Activated T-cell treated with anti-CD3 and anti-CD28 coated beads for 1 hour (primary cell): ENCODE results near the gene SLC23A2.

ENCODE experiments used
- DNase-seq: peaks from one replicate; pipeline ENCODE4 v3.0.0-alpha.2; 2020; ENCODE audit warnings: low read depth

SLC23A2 gene

DNA sequence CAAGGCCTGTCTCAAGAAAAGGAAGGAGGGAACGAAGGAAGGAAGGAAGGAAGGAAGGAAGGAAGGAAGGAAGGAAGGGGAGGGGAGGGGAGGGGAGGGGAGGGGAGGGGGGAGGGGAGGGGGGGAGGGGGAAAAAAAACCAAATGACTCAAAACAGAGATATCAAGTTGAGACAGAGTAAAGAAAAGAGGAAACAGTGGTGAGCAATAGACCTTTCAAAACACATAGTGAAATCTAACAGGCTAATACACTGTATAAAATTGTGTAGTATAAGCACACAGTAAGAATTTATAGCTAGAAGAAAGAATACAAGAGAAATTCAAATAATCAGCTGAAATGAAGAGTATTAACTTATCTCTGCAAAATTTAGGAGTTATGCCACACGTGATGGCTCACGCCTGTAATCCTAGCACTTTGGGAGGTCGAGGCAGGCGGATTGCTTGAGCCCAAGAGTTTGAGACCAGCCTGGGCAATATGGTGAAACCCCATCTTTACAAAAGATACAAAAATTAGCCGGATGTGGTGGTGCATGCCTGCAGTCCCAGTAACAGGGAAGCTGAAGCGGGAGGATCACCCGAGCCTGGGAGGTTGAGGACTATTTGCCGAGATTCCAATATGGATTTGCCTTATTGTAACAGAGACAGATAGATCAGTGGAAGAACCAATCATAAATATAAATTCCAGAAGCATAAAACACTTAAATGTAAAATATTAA is 156.4 kb downstream of the SLC23A2 start:
- no peak for DNase-seq

DNA sequence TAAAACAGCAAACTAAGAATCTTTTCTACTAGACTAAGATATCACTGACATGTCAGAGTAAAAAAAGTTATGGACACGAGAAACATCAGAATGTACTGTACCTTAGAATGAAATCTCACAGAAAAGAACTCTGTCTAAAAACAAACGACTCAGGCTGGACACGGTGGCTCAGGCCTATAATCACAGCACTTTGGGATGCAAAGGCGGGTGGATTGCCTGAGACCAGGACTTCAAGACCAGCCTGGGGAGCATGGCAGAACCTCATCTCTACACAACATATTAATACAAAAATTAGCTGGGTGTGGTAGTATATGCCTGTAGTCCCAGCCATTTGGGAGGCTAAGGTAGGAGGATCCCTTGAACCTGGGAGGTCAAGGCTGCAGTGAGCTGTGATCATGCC is 157.0 kb downstream of the SLC23A2 start:
- DNase-seq, result no peak

DNA sequence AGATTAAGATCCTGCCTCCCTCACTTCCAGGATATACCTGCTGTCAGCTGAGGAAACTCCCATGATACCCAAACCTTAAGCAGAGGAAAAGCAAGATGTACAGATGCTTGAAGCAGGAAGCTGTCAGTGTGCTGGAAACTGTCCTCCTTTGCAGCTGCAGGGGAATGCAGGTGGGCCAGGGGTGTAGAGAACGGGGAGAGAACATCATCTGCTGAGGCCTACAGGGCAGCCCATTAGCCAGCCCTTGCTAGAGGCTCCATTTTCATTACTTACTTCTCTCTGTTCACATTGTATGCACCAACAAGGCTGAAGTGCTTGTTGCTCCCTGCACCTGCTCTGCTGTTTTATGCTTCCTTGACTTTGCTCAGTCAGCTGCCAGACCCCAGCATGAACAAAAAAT is 160.5 kb downstream of the SLC23A2 start:
- no peak for DNase-seq

DNA sequence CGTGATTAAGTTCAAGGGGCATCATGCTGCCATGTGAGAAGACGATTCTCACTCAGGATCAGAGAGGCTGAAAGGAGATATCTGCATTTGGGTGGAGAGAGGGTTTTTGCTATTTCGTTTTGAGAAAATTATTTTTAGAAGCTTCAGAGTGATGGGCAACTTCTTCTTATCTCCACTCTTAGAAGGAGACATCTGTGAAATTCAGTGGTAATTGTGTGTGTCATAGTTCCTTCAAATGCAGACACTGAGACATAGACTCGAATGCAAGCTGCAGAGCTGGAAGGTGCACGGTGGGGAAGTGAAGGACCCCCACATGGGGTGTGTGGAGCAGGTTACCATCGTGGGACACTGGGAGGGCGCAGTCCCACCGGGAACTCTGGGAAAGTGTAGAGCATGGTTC is 162.8 kb downstream of the SLC23A2 start:
- DNase-seq, result no peak

DNA sequence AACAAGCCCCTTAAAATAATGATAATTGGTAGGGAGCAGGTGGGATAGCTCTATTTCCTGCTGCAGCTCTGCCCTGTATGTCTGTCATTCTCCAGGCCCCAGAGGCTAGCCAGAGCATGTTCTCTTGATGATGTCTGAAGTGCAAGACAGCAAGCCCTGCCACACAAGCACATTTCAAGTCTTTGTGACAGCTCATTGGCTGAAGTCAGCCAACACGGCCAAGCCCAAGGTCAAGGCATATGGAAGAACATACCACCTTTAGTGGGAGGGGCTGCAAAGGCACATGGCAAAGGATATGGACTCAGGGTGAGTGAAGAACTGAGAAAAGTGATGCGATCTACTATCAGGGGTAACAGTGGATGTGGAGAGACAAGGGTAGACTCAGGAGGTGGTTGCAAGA is 163.6 kb downstream of the SLC23A2 start:
- DNase-seq, result no peak

DNA sequence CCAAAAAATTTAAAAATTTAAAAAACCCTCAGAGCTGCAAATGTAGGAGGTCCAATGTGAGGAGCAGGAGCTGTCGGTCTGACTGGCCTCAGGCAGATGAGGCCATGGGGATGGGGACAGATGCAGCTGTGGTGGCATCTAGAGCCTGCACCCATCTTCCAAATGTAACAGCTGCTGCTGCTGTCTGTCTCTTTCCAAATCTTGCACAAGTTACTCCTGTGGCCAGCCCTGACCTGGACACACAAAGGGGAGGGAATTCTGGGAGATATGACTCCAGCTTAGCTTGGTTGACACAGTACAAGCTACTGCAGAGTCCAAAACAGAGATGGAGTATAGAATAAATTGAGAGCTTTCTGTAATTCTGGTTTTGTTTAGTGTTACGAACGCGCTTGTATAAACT is 164.4 kb downstream of the SLC23A2 start:
- no peak for DNase-seq

DNA sequence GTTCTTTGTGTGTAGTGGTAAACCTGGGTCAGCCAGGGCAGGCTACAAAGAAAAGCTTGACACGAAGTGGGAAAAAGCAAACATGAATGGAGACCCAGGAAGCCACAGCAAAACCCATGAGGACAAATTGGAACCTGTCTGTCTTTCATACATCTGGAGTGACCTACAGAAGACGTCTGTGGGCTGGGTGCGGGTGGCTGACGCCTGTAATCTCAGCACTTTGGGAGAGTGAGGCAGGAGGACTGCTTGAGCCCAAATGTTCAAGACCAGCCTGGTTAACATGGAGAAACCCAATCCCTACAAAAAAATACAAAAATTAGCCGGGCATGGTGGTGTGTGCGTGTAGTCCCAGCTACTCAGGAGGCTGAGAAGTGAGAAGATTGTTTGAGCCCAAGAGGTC is 164.8 kb downstream of the SLC23A2 start:
- DNase-seq, result no peak

DNA sequence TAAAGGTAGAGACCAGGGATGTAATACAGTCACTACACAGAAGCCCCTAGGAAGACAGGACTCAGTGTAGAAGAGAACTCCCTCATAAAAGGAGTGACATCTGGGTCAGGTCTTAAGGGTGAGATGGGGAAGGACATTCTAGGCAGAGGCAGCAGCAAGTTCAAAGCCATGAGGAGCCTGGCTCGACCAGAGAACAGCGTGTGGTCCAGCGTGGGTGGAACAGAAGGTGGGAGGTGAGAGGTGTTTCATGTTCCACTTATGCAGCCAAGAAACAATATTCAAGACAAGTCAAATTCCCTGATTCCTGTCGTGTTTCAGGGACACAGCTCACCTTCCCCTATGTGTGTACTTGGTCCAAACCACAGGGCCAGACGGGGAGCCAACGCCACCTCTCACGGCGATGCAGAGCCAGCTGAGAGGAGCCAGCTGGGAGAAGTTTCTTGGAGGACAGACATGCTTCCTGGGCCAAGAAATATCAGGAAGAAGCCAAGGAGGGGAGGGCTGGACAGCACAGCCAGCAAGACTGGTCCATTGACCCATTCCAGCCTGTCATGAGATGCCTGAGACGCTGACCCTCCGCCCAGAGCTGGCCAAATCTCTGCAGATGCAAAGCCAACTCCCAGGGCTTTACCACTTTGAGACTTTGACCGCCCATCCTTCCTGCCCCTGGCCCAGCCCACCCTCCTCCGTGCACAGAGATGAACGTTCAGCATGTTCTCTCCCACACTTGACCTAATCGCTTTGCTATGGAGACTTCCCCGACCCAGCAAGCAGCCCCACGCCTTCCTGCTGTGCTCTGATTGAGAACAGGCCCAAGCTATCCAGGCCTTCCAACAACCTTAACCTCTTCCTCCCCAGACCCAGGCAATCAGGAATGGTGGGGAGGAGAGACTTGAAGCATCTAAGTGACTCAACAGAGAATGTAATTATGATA is 165.8 kb downstream of the SLC23A2 start:
- no peak for DNase-seq

DNA sequence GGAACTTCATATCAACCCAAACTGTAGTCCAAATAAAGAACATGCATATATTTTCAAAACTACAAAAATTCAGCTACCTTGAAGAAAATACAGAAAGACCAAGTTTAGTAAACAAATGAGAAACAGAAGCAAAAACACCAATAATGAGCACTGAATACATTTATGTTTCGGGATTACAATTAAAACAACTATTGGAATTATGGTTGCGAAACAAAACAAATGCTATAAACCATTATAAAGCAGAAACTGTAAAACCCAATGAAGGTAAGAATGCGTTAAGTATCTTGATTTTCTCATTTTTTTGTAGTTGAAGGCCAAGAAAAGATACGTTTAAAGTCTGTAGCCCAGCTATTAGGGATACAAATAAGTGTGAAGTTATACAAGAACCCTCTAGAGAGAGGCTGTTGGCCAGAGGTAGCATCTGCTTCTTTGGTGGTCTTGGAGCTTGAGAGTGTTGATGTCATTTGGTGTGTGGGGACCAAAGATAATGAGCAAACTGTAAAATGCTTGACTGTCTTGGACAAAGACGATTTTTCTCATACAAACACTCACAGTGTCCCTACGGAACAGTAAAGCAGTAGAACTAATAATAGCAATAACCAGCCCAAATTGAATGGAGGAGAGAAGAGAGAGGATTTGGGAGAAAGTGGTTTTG is 168.1 kb downstream of the SLC23A2 start:
- DNase-seq, result no peak

DNA sequence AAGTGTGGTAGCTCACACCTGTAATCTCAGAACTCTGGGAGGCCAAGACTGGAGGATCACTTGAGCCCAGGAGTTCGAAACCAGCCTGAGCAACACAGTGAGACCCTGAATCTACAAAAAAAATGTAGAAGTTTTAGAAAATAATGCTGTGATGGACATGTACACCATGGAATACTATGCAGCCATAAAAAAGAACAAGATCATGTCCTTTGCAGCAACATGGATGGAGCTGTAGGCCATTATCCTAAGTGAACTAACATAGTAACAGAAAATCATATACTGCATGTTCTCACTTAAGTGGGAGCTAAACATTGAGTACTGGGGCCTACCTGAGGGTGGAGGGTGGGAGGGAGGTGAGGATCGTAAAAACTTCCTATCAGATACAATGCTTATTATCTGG is 168.8 kb downstream of the SLC23A2 start:
- DNase-seq, result no peak

DNA sequence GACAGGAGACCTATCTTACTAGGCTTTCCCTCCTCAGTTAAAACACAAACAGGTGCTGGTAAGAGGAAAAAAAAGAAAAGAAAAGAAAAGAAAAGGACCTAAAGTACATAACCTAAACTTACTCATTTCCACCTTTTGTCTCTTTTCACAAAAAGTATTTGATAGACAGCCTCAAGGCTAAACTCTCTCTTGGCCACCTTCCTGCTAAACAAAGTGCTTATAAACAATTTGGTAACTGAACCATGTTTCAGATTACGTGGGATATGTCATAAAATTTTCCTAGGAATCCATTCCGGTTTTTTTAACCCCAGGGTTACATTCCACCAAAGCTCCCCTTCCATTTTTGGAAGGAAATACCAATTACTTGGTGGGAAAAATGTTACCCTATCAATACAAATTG is 170.6 kb downstream of the SLC23A2 start:
- DNase-seq, result no peak

DNA sequence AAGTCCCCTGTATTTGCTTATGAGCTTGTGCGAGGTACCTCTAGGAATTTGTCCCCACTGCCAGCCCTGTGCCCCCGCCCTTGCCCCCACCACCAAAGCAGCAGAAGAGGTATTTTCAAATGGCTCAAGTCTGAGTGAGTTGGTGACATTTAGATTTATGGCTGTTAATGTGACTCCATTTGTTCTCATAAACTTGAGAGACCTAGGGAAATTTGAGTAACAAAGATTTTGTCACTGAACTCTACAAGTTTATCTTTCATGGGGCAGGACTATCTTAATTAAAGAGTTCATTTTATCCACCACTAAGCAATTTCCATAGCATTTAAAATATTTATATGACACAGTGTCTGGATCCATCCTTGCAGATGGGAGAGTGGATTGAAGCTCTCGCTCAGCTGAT is 171.1 kb downstream of the SLC23A2 start:
- DNase-seq, result no peak

DNA sequence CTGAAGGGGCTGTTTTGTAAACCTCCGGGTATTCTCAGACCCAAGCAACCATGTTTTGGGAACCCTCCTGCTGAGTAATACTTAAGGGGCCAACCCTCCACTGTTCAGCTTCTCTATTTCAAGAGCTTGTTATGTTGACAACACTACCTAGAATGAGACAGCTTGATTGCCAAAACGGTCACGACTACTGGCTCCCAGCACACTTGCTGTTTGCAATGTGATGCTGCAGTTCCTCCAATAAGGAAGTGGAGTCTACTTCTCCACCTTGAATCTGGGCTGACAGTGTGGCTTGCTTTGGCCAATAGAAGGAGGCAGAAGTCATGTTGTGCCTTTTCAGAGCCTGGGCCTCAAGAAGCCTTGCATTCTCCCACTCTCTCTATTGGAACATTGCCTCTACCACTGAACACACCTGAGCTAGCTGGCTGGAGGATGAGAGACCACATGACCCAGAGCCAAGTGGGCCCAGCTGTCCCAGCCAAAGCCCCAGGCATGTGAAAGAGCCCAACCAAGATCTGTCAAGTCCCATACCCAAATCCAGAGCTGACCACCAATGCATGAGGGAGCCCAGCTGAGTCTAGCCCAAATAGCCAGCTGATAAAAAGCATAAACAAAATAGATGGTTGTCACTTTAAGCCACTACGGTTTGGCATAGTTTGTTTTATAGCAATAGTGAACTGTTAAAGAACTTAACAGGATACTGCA is 171.6 kb downstream of the SLC23A2 start:
- DNase-seq, result no peak

DNA sequence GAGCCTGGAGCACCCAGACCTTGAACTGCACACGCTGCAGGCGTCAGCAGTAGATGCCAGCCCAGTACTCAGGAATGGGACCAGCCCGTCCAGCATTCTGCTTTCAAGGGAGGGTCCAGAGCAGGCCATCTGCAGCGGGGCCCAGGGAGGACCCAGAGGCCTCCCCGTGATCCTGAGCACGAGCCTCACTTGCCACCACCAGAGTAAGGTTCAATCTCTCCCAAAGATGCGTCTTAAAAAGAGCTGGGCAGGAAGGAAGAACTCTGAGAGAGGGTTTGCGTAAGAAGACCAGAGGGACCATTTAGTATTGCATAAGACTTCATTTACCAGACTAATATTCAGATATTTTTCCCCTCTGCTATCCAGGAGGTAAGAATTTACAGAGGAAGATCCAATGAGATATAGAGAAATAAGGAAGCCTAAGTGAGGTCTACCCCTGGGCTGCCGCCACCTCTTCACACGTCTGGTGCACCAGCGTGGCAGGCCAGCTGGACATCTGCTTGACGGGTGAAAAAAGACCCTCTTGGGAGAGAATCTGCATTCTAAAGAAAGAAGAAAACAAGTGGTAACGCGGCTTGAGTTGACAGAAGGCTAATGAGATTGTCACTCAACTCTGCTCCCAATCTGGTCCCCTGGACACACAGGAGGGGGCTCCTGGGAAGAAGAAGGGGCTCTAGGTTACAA is 172.3 kb downstream of the SLC23A2 start:
- no peak for DNase-seq

DNA sequence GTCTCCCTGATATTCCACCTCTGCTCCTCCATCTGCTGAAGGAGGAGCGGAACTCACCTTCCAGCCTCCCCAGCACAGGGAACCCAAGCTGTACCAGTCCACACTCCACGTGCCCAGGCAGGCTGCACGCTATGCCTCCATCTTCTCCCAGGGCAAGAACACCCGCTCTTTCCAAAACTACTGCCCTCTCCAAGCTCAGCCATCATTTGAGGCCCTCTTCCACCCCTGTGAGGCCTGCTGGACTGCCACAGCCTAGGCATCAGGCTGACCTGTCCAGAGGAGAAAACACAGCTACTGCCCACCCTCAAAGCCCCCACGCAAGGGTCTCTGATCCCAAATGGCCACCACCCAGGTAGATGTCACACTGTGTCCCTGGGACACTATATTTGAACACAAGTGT is 179.7 kb downstream of the SLC23A2 start:
- no peak for DNase-seq

DNA sequence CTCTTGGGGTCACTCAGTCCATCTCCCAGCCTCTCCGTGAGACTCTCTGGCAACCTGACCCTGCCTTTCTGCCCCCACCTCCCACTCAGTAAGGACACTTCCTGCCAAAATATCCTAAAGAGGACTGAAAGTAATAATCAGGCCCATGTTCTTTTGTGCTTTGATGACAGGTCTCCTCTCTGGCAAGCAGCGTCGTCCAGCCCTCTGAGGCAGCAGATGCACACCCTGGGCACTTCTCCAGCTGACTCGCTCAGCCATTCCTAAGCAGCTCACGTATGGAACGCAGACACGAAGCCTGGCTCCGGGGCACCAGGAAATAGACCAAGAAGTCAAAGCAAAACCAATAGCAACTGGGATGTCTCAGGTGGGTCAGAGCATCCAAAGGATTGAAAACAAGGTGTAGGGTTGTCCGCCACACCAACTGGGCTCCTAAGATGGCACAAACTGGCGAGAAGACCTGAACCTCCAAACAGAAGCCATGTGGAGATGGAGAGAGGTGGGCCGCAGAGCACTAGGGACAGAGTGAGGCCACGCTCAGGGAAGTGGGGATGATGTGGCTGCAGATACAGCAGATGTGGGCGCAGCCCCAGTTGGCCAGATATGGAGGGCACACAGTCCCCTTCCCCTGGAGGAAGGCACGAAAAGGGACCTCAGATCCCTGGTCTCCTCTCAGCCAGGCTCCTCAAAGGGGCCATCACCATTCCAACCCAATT is 180.3 kb downstream of the SLC23A2 start:
- no peak for DNase-seq

DNA sequence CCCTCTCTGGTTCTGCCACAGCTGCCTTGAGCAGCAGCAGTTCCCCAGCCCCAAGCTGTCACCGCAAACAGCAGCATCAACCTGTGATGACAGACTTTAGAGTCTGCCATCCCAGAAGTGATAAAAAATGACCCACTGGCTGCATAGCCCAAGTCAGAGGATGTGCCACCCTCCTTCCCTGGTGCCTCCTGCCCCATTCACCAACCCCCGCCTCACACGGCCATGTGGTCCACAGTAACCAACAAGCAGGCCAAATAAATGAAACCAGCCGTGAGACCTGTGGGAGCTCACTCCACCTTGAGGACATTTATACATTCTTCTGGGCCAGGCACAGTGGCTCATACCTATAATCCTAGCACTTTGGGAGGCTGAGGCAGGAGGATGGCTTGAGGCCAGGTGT is 181.4 kb downstream of the SLC23A2 start:
- no peak for DNase-seq

DNA sequence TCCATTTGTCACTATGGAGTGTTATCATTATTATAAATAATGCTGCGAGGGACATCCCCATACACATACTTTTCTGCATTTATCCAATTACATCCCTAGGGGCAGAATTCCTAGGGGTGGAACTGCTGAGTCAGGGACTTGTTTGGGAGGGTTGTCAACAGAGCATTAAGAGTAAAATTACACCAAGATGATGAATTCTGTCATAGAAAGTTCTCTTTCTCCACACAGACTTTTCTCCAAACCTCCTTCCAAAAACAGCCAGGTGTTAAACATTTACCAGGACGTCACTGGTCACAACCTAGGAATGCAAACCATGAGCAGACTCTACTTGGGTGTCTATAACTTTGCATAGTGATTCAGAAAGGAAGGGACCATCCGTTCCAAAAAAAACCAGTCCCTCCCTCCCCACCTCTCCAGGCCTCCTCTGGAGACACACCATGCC is 184.1 kb downstream of the SLC23A2 start:
- DNase-seq, result no peak

DNA sequence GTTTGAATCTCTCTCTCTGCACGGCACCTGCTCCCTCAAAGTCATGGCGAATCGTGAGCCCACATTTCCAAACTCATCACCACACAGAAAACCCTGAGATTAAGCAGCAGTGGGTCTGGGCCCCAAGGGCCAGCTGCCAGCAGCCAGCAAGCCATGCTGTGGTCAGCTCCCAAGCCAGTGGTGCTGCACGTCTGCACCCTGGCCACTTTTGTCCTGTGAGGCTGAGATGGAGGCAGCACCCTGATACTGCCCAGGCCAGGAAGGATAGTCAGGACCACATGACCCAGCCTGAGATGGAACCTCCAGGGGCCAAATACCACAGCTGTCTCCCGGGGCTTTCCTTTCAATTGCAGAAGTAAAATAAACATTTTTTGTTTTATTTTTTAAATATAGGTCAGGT is 185.7 kb downstream of the SLC23A2 start:
- DNase-seq, result no peak

DNA sequence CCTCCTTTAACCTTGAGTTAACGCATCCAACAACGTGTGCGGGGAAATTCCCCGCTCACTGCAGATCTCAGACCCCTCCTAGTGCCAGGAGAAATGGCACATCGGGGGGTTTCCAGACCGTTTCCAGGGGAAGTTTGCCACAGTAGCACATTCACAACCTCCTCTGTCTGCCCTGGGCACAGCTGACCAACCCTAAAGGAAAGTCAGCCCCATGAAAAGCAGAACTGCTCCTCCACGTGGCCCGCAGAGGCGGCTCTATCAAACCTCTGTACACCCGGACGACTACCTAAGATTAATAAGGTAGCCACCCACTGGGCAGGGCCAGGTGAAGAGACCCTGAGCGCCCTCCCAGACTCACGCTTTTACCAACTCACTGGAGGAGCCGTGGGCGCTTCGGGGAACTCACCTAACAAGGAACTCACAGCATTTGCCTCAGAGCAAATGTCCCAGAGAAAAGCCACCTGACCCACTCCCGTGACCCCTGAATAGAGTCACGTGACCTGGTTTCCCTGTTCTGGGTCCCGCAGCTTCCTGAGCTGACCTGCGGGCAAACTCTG is 186.5 kb downstream of the SLC23A2 start:
- peak; percentile 57 for DNase-seq
